SU-DHL-6 (cell line): Measurements from ENCODE around the gene LAGE3.

Experiments
- EZH2phosphoT487 ChIP-seq: fragments of 200-600 bp; sonication (generic), shearing (Covaris generic); conservative IDR thresholded peaks from 2 replicates; pipeline ENCODE4 v1.6.1; 2018; ENCODE audit warnings: mild to moderate bottlenecking, antibody characterized with exemption, low read length, moderate library complexity, mixed read lengths
- TF ChIP-seq, protein P1 (sequence below): fragments of 200-600 bp; sonication (generic); IDR thresholded peaks from one replicate; pipeline ENCODE4 v1.5.1; 2017; ENCODE audit warnings: antibody characterized with exemption, mild to moderate bottlenecking, low read length, moderate library complexity; ENCODE audit not compliant: insufficient read depth, poor library complexity, severe bottlenecking

GRCh38 chrX:154458116-154458953 is 20.7 kb downstream of the LAGE3 start, which contains the start of gene PLXNA3:
- TF ChIP-seq, protein P1, sequence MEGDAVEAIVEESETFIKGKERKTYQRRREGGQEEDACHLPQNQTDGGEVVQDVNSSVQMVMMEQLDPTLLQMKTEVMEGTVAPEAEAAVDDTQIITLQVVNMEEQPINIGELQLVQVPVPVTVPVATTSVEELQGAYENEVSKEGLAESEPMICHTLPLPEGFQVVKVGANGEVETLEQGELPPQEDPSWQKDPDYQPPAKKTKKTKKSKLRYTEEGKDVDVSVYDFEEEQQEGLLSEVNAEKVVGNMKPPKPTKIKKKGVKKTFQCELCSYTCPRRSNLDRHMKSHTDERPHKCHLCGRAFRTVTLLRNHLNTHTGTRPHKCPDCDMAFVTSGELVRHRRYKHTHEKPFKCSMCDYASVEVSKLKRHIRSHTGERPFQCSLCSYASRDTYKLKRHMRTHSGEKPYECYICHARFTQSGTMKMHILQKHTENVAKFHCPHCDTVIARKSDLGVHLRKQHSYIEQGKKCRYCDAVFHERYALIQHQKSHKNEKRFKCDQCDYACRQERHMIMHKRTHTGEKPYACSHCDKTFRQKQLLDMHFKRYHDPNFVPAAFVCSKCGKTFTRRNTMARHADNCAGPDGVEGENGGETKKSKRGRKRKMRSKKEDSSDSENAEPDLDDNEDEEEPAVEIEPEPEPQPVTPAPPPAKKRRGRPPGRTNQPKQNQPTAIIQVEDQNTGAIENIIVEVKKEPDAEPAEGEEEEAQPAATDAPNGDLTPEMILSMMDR = no peak
- no peak for TF ChIP-seq EZH2phosphoT487
